ENCODE data around the gene PRKCD.

Gene PRKCD

GRCh38 chr3:53170325-53171063 is 9.5 kb downstream of the PRKCD start:
- no peak for DNase-seq (ENCODE audit: low read depth, low spot score)

- no peak for DNase-seq (ENCODE audit: low read depth, low spot score)
Measured at GRCh38 chr3:53171064-53171418, 10.0 kb downstream of the PRKCD start.

- no peak for DNase-seq (ENCODE audit: low read depth, low spot score)
Measured at GRCh38 chr3:53171827-53172505, 11.0 kb downstream of the PRKCD start.

GRCh38 chr3:53173107-53173506 is 12.1 kb downstream of the PRKCD start:
- DNase-seq (ENCODE audit: low read depth, low spot score): no peak

- no peak for DNase-seq (ENCODE audit: low read depth, low spot score)
Measured at GRCh38 chr3:53174346-53175250, 13.6 kb downstream of the PRKCD start.

GRCh38 chr3:53175613-53176540 is 14.9 kb downstream of the PRKCD start:
- no peak for DNase-seq (ENCODE audit: low read depth, low spot score)

DNA sequence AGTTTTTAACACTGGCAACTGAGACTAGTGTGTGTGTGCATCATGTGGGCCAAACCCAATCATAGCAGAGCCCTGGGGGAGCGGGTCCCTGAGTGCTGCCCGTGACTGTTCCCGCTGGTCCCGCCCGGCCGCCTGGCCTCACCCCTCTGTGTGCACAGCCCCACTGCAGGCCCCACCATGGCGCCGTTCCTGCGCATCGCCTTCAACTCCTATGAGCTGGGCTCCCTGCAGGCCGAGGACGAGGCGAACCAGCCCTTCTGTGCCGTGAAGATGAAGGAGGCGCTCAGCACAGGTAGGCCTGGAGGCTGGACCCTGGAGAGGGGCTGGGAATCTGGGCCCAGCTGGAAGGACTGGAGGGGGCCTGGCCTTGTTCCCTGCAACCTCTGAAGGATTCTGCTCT is 17.2 kb downstream of the PRKCD start:
- DNase-seq (ENCODE audit: low read depth, low spot score): no peak

DNA sequence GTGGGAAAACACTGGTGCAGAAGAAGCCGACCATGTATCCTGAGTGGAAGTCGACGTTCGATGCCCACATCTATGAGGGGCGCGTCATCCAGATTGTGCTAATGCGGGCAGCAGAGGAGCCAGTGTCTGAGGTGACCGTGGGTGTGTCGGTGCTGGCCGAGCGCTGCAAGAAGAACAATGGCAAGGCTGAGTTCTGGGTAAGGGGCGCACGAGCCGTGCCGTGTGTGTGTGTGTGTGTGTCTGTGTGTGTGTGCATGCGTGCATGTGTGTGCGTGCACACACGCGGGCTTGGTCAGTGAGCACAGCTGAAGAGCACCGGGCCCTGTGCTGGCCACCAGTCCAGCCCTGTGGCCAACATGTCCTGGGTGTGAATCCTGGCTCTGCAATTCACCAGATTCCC is 18.6 kb downstream of the PRKCD start:
- DNase-seq (ENCODE audit: low read depth, low spot score): no peak

DNA sequence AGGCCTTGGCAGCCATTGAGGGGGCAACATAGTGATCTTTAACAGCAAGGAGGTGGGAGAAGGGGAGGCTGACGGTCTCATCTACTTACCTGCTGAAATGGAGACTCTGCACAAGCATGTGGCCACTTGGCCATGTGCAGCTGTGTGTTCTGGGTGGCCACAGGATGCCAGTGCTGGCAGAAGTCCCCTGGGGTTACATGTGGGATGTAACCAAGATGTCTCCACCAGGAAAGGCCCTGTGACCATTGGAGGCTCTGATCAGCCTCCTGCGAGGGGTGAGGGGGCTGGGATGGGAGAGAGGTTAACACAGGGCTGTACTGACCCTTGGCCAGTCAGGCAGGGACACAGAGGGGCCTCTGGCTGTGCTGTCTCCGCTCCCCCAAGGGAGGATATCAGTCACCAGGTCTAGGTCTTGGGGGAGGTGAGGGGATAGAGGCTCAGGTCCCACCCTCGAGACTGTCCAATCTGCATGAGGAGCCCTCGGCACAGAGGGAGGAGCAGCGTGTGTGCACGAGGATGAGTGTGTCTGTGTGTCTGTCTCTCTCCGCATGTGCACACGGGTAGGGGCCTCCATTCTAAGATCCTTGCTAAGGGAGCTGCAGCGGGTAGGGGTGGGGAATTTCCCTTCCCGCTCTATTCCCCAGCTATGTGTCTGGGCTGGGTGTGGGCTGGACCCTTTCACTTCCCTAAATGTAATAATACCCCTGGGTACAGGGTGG is 19.5 kb downstream of the PRKCD start:
- no peak for DNase-seq (ENCODE audit: low read depth, low spot score)

DNA sequence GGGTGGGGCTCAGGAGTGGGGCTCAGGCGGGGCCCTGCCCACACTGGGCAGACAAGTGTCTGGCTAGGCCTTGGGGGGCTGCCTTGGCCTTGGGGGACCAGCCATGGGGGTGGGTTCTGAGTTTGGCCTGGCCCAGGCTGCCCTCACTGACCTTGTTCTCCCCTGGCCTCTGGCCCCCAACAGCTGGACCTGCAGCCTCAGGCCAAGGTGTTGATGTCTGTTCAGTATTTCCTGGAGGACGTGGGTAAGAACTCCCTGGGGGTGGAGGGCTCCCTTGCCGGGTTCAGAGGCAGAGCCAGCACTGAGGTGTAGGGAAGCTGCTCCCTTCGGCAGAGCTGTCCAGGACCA is 20.0 kb downstream of the PRKCD start:
- no peak for DNase-seq (ENCODE audit: low read depth, low spot score)

- no peak for DNase-seq (ENCODE audit: low read depth, low spot score)
Measured at GRCh38 chr3:53181528-53181927, 20.5 kb downstream of the PRKCD start.

DNA sequence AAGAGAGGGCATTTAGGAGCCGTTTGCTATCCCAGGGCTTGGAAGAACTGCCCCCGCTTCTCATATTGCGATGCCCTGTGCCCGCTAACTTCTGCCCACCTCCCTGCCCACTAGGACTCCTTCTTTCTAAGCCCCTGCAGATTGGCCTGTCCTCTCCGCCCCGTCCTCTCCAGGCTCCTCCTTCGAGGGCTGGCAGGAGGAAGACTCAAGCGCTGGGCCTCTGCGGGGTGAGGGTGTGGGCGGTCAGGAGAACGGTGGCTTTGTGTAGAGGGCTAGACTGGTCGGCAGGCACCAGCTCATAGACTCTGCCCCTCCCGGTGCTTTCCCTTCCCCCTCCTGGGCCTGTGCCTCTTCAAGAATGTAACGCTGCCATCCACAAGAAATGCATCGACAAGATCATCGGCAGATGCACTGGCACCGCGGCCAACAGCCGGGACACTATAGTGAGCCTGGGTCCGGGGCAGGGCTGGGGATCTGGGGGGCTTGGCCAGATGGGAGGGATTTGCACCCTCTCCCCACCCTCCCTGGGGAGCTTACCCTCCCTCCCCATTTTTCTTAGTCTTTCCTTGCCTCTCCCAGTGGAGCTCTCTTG is 21.9 kb downstream of the PRKCD start:
- no peak for DNase-seq (ENCODE audit: low read depth, low spot score)

GRCh38 chr3:53183514-53183913 is 22.5 kb downstream of the PRKCD start:
- DNase-seq (ENCODE audit: low read depth, low spot score): no peak

DNA sequence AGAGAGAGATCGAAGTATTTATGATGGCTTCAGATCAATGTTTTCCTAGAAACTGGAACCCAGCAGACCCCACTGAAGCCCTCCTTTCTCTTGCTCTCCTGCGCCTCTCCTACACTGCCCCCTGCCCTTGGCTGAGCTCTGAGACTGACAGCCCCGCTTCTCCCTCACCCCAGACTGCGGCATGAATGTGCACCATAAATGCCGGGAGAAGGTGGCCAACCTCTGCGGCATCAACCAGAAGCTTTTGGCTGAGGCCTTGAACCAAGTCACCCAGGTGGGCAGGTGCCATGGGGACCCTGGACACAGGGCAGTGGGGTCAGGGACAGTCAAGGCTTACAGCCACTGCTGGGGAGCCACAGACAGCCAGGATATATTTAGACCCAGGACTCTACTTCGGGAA is 23.7 kb downstream of the PRKCD start:
- DNase-seq (ENCODE audit: low read depth, low spot score): no peak

GRCh38 chr3:53185761-53186465 is 24.9 kb downstream of the PRKCD start:
- DNase-seq (ENCODE audit: low read depth, low spot score): no peak

DNA sequence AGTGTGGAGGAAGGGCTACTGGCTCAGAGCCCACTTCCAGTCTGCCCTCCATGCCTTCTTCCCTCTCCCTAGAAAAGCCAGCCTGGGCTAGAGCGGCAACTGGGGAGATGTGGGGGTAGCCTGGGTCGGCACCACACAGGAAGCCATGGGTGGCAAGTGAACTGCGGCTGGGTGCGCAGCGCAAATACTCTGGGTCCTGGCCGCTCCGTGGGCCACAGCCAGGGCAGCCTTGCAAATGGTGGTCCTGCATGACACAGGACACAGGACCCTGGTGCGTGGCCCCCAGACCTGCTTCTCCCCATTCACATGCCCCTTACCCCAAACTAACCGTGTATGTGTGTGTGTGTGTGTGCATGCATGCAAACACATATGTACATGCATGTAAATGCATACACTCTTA is 25.7 kb downstream of the PRKCD start:
- DNase-seq (ENCODE audit: low read depth, low spot score): no peak

GRCh38 chr3:53187430-53187829 is 26.4 kb downstream of the PRKCD start:
- DNase-seq (ENCODE audit: low read depth, low spot score): no peak

- no peak for DNase-seq (ENCODE audit: low read depth, low spot score)
Measured at GRCh38 chr3:53188136-53188685, 27.2 kb downstream of the PRKCD start.

DNA sequence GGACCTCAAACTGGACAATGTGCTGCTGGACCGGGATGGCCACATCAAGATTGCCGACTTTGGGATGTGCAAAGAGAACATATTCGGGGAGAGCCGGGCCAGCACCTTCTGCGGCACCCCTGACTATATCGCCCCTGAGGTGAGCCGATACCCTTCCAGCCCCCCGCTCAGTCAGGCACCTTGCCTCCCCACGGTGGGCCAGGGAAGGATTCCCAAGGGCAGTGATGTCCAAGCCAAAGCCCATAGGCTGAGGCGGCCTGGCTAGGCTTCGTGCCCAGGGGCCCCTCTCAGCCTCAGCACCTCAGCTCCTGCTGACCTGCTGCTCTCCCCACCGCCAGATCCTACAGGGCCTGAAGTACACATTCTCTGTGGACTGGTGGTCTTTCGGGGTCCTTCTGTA is 27.7 kb downstream of the PRKCD start:
- no peak for DNase-seq (ENCODE audit: low read depth, low spot score)

DNA sequence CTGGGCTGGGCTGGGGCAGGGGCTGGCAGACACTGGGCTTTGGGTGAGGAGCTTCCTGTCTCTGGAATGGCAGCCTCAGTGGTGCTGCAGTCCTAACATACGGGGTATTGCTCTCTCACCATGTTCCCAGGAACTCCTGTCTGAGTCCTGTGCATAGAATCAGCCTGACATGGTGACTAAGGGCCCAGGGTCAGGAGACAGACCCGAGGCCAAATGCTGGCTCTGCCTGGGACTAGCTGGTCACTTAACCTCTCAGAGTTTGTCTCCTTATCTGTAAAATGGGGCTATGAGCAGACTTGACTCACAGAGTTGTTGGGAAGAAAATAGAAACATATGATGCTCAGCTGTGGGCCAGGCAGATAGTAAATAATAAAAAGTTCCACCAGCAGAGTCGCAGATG is 28.3 kb downstream of the PRKCD start:
- no peak for DNase-seq (ENCODE audit: low read depth, low spot score)

Data from activated CD4-positive, CD25-positive, alpha-beta regulatory T cell treated with anti-CD3 and anti-CD28 coated beads, Interleukin-2, amount 50 U/mL, for 16 hours (primary cell).